Muscle layer of duodenum (tissue), 2 donors: ENCODE results near the gene NDUFC1.
A peak's percentile ranks its signal among the peaks of the same experiment; 100 is the strongest.
"Not testable (repeated sequence)": the region's sequence is repeated elsewhere in the genome, so short reads cannot be mapped to it uniquely, and the experiment has no call there.

Experiments
- H3K27ac ChIP-seq: one replicate; pipeline ENCODE4 v1.7.0; 2013; ENCODE audit warnings: mild to moderate bottlenecking, low read length
- H3K27me3 ChIP-seq: one replicate; pipeline ENCODE4 v1.7.0; 2013; ENCODE audit warnings: low read depth, mild to moderate bottlenecking, control low read depth, low read length
- H3K36me3 ChIP-seq, 2 donors: one replicate each; pipeline ENCODE4 v1.7.0; 2013; ENCODE audit warnings: low read length in 2 of 2, control low read depth in 1 of 2, mild to moderate bottlenecking in 1 of 2; ENCODE audit not compliant: insufficient read depth in 2 of 2, control insufficient read depth in 1 of 2
- H3K4me1 ChIP-seq, 2 donors: one replicate each; pipeline ENCODE4 v1.7.0; 2013; ENCODE audit warnings: low read length in 2 of 2, mild to moderate bottlenecking in 2 of 2, control low read depth in 1 of 2, moderate library complexity in 1 of 2; ENCODE audit not compliant: insufficient read depth in 2 of 2, control insufficient read depth in 1 of 2
- H3K4me3 ChIP-seq, 2 donors: one replicate each; pipeline ENCODE4 v1.7.0; 2013; ENCODE audit warnings: low read length in 2 of 2, low read depth in 1 of 2, mild to moderate bottlenecking in 1 of 2
- H3K9me3 ChIP-seq, 2 donors: one replicate each; pipeline ENCODE4 v1.7.0; 2013; ENCODE audit warnings: low read length in 2 of 2, control low read depth in 1 of 2, mild to moderate bottlenecking in 1 of 2; ENCODE audit not compliant: control insufficient read depth in 1 of 2
- donor health status: healthy.

Gene NDUFC1

GRCh38 chr4:139274790-139275189 lies 27.5 kb downstream of the NDUFC1 start:
- Histone ChIP-seq H3K27me3 (peaks cover 11% of the 10 kb centered on the region), H3K9me3 (no peaks in the 10 kb centered on the region), H3K36me3 (no peaks in the 10 kb centered on the region), H3K4me3 (no peak overlapping the region), H3K27ac (no peak overlapping the region), H3K4me1 (peaks cover 0 to 7% of the 10 kb centered on the region in 2 donors)

GRCh38 chr4:139273835-139274234 lies 28.4 kb downstream of the NDUFC1 start:
- Histone ChIP-seq H3K4me1 (no peaks in the 10 kb centered on the region), H3K4me3 (no peak overlapping the region), H3K36me3 (no peaks in the 10 kb centered on the region), H3K27me3 (peaks cover 4% of the 10 kb centered on the region), H3K9me3 (no peaks in the 10 kb centered on the region), H3K27ac (no peak overlapping the region)

- Histone ChIP-seq H3K27me3 (no peaks in the 10 kb centered on the region), H3K9me3 (no peaks in the 10 kb centered on the region), H3K4me3 (no peak overlapping the region), H3K4me1 (no peaks in the 10 kb centered on the region), H3K27ac (no peak overlapping the region), H3K36me3 (no peaks in the 10 kb centered on the region)
Observed at GRCh38 chr4:139267301-139267700, 35.0 kb downstream of the NDUFC1 start.

- peak overlapping the region; percentile 50 to 52 for H3K4me3 ChIP-seq
- H3K9me3 ChIP-seq, result no peaks in the 10 kb centered on the region
- H3K27ac ChIP-seq, result peak overlapping the region; percentile 14
- H3K27me3 ChIP-seq, result no peaks in the 10 kb centered on the region
- H3K36me3 ChIP-seq, result no peaks in the 10 kb centered on the region
- no peaks in the 10 kb centered on the region for H3K4me1 ChIP-seq
Observed at GRCh38 chr4:139266583-139267257, 35.6 kb downstream of the NDUFC1 start.

- Histone ChIP-seq H3K27ac (peak overlapping the region; percentile 14), H3K36me3 (no peaks in the 10 kb centered on the region)
Observed at GRCh38 chr4:139266208-139266582, 36.1 kb downstream of the NDUFC1 start.

GRCh38 chr4:139265654-139266053 lies 36.6 kb downstream of the NDUFC1 start:
- no peaks in the 10 kb centered on the region for H3K36me3 ChIP-seq
- H3K4me3 ChIP-seq, result no peak overlapping the region
- H3K4me1 ChIP-seq, result no peaks in the 10 kb centered on the region
- no peaks in the 10 kb centered on the region for H3K27me3 ChIP-seq
- no peak overlapping the region for H3K27ac ChIP-seq
- H3K9me3 ChIP-seq, result no peaks in the 10 kb centered on the region

More at GRCh38 chr4:139266208-139266582, 36.1 kb downstream of the NDUFC1 start:
- no peaks in the 10 kb centered on the region for H3K27me3 ChIP-seq
- H3K4me1 ChIP-seq, result no peaks in the 10 kb centered on the region
- peak overlapping the region; percentile 50 to 52 for H3K4me3 ChIP-seq
- no peaks in the 10 kb centered on the region for H3K9me3 ChIP-seq

GRCh38 chr4:139256349-139256748 lies 45.9 kb downstream of the NDUFC1 start:
- Histone ChIP-seq H3K36me3 (no peaks in the 10 kb centered on the region), H3K4me3 (no peak overlapping the region), H3K27me3 (no peaks in the 10 kb centered on the region), H3K27ac (no peak overlapping the region), H3K4me1 (no peaks in the 10 kb centered on the region), H3K9me3 (no peaks in the 10 kb centered on the region)

- H3K4me1 ChIP-seq, H3K27me3 ChIP-seq, H3K27ac ChIP-seq, H3K9me3 ChIP-seq, H3K36me3 ChIP-seq, H3K4me3 ChIP-seq: not testable (repeated sequence)
Observed at GRCh38 chr4:139255581-139255980, 46.7 kb downstream of the NDUFC1 start.

- Histone ChIP-seq H3K27me3 (no peaks in the 10 kb centered on the region), H3K36me3 (no peaks in the 10 kb centered on the region), H3K27ac (no peak overlapping the region), H3K9me3 (no peaks in the 10 kb centered on the region), H3K4me3 (no peak overlapping the region), H3K4me1 (no peaks in the 10 kb centered on the region)
Observed at GRCh38 chr4:139253713-139254112, 48.6 kb downstream of the NDUFC1 start.

- Histone ChIP-seq H3K9me3 (no peaks in the 10 kb centered on the region), H3K27ac (no peak overlapping the region), H3K4me1 (no peaks in the 10 kb centered on the region), H3K27me3 (no peaks in the 10 kb centered on the region), H3K36me3 (no peaks in the 10 kb centered on the region), H3K4me3 (no peak overlapping the region)
Observed at GRCh38 chr4:139253046-139253445, 49.2 kb downstream of the NDUFC1 start.

GRCh38 chr4:139247700-139248238 lies 54.5 kb downstream of the NDUFC1 start:
- Histone ChIP-seq H3K36me3 (no peaks in the 10 kb centered on the region), H3K4me1 (no peaks in the 10 kb centered on the region), H3K27ac (no peak overlapping the region), H3K9me3 (no peaks in the 10 kb centered on the region), H3K4me3 (no peak overlapping the region), H3K27me3 (no peaks in the 10 kb centered on the region)

- no peaks in the 10 kb centered on the region for H3K27me3 ChIP-seq
- no peak overlapping the region for H3K27ac ChIP-seq
- peaks cover 0 to 4% of the 10 kb centered on the region in 2 donors for H3K4me1 ChIP-seq
- H3K9me3 ChIP-seq, result no peaks in the 10 kb centered on the region
- H3K4me3 ChIP-seq, result no peak overlapping the region
- no peaks in the 10 kb centered on the region for H3K36me3 ChIP-seq
Observed at GRCh38 chr4:139247241-139247640, 55.0 kb downstream of the NDUFC1 start.
